NCI-H524 treated with DMSO at 0.1 percent for 48 hours (cell line): Measurements from ENCODE around the gene VPS13C.
"Not testable (repeated sequence)": the region's sequence is repeated elsewhere in the genome, so short reads cannot be mapped to it uniquely, and the experiment has no call there.

ENCODE experiments used
- DNase-seq: peaks from one replicate; lab custom pipeline; 2025; lab: John Stamatoyannopoulos, UW

The VPS13C gene

DNA sequence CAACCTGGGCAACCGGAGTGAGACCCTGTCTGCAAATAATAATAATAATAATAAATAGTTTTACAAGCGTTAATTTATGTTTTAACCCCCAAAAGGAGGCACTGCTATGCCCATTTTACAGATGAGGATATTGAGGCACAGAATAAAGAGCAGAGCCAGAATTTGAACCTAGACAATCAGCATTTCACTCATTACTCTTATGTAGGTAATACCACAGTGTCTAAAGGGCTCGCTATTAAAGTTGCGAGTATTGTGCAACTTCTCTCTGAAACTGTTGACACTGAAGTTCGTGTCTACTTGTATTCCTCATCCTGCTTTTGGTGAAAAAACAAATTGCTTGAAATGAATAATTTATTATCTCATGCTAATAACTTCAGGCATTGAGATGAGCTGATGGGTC, 9.3 kb upstream of the VPS13C start:
- DNase-seq: no peak

DNA sequence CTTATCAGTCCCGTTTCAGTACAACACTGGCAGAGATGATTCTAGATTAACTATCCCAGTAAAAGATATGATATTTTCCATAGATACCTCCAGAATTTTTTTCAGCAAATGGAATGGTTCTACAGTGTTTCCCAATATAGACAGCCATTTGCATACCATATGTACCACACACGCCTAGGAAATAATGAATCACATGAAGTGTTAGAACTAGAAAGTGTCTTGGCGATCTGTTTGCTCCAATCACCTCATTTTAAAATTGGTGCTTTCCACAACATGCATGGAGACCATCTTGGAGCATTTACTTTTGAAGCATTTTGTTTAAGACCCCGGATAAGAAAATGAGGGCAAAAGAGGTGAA, 8.5 kb upstream of the VPS13C start:
- DNase-seq: no peak

DNA sequence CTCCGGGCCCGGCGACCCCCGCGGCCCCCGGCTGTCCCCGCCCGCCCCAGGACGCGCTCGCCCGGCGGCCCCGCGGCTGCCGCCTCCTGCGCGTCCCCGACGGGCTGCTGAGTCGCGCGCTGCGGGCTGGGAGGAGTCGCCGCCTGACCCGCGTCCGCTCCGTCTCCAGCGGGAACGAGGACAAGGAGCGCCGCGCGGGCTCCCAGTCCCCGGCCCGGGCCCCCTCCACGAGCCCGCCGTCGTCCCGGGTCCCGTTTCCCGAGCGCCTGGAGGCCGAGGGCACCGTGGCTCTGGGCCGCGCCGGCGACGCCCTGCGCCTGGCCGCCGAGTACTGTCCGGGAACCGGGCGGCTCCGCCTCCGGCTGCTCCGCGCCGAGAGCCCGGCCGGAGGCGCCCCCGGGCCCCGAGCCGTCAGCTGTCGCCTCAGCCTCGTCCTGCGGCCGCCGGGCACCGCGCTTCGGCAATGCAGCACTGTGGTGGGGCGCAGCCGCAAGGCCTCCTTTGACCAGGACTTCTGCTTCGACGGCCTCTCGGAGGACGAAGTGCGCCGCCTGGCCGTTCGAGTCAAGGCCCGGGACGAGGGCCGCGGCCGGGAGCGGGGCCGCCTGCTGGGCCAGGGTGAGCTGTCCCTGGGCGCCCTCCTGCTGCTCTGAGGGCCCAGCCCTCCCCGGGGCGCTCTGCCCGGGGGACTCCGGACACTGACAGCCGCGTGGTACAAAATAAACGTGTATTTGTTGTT, 8.0 kb upstream of the VPS13C start:
- no peak for DNase-seq

DNA sequence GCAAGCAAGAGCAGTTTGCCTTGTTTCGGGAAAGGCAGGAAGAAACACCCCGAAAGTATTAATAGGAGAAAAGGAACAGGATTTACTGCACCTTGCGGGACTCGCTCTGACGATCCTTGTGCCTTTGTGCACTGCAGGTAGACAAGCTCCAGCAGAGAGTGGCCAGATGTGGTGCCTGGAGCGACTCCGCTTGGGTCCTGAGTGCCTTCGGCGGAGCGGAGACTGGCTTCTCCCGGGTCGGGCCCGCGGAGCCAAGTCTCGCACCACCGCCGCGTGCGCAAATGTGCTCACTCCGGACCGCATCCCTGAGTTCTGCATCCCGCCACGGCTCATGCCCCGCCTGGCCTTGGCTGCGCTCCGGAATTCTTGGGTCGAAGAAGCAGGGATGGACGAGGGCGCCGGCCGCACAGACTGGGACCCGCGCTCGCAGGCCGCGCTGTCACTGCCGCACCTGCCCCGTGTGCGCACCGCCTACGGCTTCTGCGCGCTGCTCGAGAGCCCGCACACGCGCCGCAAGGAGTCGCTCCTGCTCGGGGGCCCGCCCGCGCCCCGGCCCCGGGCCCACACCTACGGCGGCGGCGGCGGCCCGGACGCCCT, 7.3 kb upstream of the VPS13C start:
- no peak for DNase-seq

DNA sequence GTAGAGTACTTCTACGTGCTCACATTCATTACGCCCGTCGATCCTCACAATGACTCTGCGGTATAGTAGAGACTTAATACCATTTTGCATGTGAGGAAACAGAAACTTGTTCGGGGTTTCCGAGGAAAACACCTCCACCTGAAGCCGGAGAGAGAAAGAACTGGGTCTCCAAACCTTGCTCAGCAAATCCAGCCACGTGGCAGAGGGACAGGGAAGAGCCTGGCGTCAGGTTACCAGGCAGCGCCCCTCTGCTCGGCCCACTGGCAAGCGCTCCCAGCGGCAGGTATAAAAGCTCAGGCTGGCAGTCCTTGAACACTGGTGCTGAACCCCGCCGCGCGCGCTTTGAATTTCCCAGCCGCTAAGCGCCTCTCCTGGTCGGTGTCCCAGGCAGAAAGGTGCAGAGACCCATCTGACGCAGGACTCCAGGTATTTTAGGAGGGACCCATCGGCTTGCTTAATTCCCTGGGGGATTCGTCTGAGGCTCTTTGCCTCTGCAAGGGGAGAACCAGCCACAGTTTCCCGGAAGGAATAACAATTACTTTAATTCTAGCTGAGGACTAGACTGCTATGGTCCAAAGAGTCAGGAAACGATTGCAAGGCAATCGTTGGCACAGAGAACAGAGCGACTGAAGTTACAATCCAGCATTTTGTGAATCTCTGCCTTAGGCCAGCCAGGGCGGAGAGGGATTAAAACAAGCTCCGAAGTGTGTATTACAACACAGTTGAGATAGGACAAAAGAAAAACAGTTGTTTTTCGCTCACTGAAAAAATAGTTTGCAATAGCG, 6.6 kb upstream of the VPS13C start, which contains the start of gene C2CD4A:
Gene C2CD4A (plus strand): TSS at position 315 of the 785 bp plus-strand sequence. CDS start 637 bp downstream, outside the sequence.
- peak; percentile 54 for DNase-seq

DNA sequence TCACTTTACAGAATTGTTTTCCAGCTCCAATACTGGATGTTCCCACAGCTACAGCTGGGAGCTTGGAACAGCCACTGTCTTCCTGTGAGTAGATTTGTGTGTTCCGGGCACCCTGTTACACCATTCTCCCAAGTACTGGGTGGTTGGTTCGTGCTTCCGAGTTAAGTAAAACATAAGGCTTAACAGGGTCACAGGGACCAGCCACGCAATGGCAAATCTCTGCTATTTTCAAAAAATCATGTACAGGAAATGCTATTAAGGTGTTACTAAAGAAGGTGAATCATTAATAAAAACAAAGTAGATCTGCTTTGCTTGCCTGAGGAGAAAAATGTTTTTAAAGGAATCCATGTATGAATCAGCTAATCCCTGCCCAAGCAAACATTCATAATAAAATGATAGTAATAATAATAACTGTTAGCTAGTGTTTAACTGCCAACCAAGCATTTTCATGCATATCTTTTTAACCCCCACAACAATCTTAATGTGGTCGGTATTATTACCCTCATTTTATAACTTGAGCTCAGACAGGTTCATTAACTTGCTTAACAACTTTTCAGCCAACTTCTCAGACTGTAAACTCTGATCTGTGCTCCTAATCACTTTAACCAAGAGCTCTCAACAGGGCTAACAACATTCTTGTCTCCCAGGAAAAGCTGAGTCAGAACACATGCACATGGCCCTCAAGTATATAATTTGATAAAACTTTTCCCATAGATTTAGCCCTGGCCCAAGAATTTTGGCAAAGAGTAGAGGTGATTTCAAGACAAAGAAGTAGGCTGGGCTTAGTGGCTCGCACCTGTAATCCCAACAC, 3.8 kb upstream of the VPS13C start:
- DNase-seq: no peak

DNA sequence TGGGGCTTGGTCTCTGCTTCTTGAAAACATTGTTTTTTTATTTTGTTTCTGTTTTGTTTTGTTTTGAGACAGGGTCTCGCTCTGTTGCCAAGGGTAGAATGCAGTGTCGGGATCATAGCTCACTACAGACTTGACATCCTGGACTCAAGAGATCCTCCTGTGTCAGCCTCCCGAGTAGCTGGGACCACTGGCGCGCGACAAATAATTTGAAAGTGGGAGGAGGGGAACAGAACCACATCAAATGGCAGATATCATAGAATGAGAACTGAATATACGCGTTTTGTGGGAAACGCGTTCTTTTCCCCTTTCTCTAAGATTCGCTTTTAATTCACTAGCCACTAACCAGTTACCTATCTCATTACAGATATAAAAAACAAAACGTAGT, 641 bp upstream of the VPS13C start:
- DNase-seq: no peak

DNA sequence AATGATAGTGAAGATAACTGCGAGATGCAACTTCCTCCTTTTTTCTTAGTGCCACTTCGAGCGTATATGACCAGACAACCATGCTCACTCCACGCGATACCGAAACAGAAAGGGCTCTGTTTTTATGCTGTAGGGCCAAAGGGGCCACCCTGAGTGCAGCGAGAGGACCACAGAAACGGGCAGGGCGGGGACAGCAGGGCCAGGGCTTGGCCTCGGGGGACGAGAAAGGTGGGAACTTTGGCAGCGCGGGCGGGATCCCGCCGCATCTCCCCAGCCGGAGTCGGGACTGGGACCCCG, 483 bp downstream of the VPS13C start:
- no peak for DNase-seq

DNA sequence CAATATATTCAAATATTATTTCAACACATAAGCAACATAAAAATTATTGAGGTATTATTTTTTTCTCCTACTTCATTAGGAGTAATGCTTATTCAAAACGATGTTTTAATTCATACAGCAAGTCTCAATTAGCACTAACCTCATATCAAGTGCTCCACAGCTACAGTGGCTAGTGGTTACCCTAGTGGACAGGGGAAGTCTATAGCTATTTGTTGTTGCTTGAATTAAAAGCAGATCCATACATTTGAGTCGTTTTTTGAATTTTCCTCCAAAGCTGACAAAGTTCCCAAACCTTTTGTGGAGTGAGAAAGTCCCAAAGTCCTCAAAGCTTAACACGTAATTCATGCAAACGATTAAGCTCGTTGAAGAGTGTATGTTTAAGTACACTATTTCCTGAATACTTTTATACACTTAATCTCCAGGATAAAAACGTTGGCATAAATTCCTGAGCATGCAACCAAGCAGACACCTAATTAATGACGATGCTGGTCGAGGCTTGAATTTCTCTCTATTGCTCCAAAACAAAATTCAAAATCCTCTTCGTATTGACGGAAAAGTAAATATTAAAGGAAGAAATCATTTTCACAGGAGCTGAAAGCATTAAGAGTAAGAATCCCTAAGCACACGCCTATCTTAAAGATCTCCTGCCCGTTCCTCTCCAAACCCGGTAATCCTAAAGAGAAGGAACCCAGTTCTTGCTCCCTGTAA, 985 bp downstream of the VPS13C start:
- DNase-seq: no peak

DNA sequence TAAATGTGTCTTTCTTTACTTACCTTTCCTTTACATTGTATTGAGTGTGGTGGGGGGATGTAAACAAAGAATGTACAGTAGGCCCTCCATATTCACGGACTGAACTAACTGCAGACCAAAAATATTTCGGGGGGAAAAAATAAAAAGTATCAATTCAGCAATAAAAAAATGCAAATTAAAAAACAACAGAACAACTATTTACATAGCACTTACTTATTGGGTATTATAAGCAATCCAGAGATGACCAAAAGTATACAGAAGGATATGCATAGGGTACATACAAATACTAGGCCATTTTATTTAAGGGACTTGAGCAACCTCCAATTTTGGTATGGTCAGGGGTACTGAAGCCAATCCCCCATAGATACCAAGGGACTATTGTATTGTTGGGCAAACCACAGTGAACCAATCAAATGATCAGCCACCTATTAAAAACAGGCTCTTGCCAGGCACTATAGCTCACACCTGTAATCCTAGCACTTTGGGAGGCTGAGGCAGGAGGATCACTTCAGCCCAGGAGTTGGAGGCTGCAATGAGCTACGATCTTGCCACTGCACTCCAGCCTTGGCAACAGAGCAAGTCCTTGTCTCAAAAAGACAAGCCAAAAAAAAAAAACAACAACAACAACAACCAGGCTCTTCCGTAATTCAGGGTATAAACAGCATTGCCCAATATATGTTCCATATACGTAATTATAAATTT, 1.8 kb downstream of the VPS13C start:
- no peak for DNase-seq

DNA sequence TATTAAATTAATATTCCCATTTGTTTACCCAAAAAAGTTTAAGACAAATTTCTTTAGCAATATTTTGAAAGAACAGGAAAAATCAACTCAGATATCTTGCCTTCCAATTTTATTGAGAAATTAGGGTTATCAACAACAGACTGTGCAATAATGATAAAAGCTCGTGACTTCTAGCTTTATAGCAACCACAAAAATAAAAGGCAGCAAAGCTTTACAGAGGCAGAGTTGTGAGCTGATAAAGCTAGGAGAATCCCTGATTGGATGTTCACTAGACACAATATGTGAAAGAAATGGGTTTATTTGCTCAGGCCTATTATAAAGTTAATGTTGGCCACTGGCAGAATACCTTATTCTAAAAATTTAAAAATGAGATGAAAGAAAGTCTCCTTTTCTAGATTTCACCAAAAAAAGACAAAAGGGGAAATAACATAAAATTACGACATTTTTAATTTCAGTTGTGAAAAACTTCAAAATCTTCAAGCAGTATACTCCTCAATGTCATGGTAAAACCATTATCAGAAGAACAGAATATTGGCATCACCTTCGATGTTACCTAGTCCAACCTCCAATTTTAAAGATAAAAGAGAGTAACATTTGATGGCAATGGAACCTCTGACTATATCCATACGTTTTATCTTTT, 2.8 kb downstream of the VPS13C start:
- DNase-seq: no peak

DNA sequence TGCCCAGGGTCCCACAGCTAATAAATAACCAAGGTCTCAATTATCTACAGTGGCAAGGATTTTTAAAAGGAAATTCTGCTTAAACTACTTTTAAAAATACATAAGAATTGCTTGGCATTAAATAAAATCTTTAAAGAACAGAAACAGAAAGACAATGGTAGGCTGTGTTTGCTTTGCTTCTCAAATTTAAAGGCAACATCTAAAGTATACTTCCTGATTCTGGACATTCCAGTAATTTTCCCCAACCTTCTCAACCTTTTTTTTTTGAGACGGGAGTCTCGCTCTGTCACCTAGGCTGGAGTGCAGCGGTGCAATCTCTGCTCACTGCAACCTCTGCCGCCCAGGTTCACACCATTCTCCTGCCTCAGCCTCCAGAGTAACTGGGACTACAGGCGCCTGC, 5.3 kb downstream of the VPS13C start:
- DNase-seq: no peak

DNA sequence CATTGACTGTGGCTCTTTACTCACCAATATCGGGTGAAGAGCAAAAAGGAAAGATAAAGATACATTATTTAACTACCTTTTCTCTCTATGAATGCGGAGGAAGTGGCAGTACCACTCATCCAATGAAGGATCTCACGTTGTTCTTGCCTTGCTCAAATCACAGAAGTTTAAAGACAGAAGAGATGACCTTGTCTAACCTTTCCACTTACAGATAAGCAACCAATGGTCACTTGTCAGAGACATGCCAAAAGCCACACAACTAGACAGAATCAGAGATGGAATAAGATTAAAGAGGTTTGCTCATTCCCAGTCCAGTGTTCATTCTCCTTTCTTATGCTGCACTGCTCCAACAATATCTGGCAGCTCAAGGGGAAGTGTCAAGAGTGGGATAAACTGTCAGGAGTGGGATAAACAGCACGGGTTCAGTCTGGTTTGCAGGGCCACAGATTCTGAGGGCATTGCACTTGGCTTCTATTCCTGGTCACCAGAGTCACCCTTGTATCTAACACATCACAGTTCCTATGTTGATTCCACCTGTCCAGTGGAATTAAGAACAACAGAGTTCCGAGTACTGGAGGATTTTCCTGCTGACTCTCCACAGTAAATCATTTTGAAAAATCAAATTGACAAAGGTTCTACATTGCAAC, 6.7 kb downstream of the VPS13C start:
- DNase-seq: no peak

DNA sequence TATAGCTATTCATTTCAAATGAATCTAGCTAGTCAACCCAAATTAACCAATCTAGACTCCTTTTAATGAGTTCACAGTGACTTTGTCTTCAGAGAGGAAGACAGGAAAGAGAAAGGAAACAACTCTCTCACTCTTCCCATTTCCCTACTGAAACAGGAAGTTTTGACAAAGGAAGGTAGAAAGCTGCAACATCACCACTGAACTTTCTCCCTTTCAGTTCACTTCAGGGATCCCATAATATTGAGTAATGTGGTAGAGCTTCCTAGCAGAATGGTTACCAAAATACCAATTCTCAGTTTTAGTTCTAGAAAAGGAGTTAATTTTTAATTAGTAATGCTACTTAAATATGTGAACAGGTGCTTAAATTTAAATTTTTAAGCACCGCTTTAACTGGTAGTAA, 7.5 kb downstream of the VPS13C start:
- DNase-seq: no peak

DNA sequence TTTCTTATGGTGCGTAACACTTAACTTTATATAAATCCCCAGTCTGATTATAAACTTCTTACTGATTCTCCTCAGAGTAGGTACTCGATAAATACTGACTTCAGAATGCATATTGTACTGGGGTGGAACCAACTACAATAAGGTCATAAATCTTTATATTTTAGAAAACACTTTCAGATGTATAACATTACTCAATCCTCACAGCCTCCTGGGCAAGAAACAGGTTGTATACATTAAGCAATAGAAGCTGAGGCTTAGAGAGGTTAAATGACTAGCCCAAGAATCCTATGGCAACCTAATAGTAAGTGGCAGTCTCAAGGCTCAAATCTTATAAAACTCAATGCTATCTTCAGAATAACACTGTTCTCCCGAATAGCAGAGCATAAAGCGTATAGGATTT, 9.1 kb downstream of the VPS13C start:
- DNase-seq: no peak

DNA sequence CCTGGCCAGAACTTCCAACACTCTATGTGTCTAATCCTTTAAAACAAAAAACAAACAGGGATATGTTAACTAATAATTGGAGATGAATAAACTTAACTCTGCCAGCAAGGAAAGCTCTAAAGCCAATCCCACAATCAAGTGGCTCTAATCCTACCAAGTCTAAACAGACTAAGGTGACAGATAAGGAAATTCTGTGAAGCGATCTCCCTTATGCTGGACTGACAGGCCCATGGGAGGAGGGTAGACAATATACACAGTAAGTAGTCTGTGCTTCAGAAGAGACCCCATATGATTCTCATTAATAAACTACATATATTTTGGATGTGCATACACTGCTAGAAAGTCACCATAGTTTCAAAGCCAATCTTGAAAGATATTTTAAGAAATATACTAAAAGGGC, 10.1 kb downstream of the VPS13C start:
- DNase-seq: no peak

DNA sequence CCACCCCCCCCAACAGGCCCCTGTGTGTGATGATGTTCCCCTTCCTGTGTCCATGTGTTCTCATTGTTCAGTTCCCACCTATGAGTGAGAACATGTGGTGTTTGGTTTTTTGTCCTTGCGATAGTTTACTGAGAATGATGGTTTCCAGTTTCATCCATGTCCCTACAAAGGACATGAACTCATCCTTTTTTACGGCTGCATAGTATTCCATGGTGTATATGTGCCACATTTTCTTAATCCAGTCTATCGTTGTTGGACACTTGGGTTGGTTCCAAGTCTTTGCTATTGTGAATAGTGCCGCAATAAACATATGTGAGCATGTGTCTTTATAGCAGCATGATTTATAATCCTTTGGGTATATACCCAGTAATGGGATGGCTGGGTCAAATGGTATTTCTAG, 12.0 kb downstream of the VPS13C start:
- not testable (repeated sequence) for DNase-seq

DNA sequence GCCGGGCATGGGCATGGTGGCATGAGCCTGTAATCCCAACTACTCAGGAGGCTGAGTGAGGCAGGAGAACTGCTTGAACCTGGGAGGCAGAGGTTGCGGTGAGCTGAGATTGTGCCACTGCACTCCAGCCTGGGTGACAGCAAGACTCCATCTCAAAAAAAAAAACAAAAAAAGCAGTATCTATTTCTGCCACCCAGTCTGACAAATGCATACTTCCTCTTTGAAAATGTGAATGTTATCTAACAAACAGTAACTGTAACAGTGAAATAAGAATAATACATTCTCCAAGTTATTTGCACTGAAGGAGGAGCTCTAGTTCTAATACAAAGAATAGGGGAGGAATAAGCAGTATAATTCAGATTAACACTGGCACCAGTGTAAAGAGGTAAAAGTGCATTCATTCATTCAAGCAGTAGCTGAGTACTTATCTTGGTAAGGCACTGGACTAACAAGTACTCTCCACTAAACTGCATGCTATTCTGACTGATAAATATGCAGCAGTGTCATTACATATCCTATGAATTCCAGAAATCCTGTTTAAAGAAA, 12.9 kb downstream of the VPS13C start:
- no peak for DNase-seq

DNA sequence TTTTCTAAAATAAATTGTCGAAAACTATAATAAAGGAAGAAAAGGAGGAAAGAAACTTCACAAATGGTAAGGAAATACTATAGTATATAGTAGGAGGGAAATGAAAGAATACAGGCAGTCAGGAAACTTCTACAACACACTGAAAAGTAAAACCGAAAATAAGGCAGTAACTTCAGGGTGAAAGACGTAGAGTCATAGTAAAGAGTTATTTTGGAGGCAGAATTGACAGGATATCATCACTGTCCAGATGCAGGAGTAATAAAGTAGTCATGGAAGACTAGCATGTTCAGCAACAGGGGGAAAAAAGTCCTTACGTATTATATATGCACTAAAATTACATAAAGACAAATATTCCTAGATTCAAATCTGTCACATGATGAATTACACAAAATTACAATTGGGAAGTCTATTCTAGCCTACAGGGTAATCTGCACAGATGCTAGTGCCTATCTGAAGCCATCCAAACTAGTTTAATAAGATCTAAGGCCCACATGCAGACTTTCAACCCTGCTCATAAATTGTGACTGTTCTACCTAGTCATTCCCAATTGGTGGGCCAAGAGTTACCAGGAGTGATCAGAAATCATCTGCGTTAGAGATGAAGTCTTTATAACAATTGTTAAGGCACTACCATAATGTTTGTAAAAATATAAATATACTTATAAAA, 14.0 kb downstream of the VPS13C start:
- no peak for DNase-seq
